ENCODE data around the gene AP2A2.

Gene AP2A2

DNA sequence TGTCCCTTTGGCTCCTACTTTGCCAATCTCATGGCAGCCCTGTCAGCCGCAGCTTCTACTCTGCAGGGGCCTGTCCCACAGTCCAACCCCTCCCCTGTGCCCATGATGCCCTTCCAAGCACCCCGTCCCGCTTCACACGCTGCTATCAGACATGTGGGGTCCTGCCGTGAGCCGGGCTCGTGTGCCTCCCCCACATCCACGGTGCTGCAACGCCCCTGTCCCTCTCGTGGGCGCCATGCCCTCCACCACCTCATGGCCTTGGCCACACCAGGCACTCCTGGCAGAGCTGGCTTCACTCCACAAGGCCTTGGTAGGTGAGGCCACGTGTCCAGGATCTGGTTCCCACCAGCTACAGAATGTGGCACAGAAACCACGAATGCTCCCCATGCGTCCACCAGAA, 38.1 kb upstream of the AP2A2 start:
- Histone ChIP-seq H2AK5ac (ENCODE audit: low read depth, low read length) (peak overlapping the region; percentile 24), H4K91ac (ENCODE audit: low read depth, low read length, poor library complexity) (no peak overlapping the region), H3K4ac (ENCODE audit: low read length) (no peak overlapping the region), H3K18ac (ENCODE audit: low read length) (no peak overlapping the region), H2BK12ac (ENCODE audit: low read length) (no peak overlapping the region), H3K9ac (ENCODE audit: low read depth, low read length, poor library complexity) (no peak overlapping the region), H2BK15ac (ENCODE audit: low read length) (no peak overlapping the region), H3K27me3 (ENCODE audit: control insufficient read depth in 3 of 3, insufficient read depth in 3 of 3, low read depth in 1 of 3, low read length in 3 of 3) (no peaks in the 10 kb centered on the region), H3K4me2 (ENCODE audit: insufficient read depth, low read length, poor library complexity, severe bottlenecking) (no peak overlapping the region), H2BK120ac (ENCODE audit: low read depth, low read length) (no peak overlapping the region), H3K14ac (ENCODE audit: low read length) (no peak overlapping the region), H3K23ac (ENCODE audit: low read depth, low read length, poor library complexity) (peak overlapping the region; percentile 86), H3K9me3 (replicated peaks in 1 of 2; ENCODE audit: control insufficient read depth in 2 of 2, insufficient read depth in 1 of 2, low read depth in 1 of 2, low read length in 2 of 2) (no peaks in the 10 kb centered on the region), H3K27ac (replicated peaks; ENCODE audit: low read length) (no peak overlapping the region), H4K8ac (ENCODE audit: low read depth, low read length) (no peak overlapping the region), H2AFZ (ENCODE audit: low read length) (no peak overlapping the region), H3K36me3 (replicated peaks in 1 of 2; ENCODE audit: control insufficient read depth in 2 of 2, insufficient read depth in 2 of 2, low read length in 2 of 2) (peaks cover 22 to 56% of the 10 kb centered on the region in 2 donors), H3K4me3 (ENCODE audit: low read length in 2 of 2) (peak overlapping the region in 1 of 2 donors; percentile 9), H3K4me1 (ENCODE audit: control insufficient read depth in 2 of 2, insufficient read depth in 1 of 2, low read depth in 1 of 2, low read length in 2 of 2) (peaks cover 0 to 12% of the 10 kb centered on the region in 2 donors), H3K79me1 (ENCODE audit: low read depth, low read length) (peaks cover 8% of the 10 kb centered on the region), H2BK5ac (ENCODE audit: low read length) (no peak overlapping the region)
- no CpG with 5 or more reads among the region's 14 CpGs for WGBS, 2 donors (ENCODE audit: extremely low coverage in 2 of 2, insufficient read length in 2 of 2, insufficient replicate concordance in 1 of 2)
- no peak for DNase-seq (ENCODE audit: low spot score)

DNA sequence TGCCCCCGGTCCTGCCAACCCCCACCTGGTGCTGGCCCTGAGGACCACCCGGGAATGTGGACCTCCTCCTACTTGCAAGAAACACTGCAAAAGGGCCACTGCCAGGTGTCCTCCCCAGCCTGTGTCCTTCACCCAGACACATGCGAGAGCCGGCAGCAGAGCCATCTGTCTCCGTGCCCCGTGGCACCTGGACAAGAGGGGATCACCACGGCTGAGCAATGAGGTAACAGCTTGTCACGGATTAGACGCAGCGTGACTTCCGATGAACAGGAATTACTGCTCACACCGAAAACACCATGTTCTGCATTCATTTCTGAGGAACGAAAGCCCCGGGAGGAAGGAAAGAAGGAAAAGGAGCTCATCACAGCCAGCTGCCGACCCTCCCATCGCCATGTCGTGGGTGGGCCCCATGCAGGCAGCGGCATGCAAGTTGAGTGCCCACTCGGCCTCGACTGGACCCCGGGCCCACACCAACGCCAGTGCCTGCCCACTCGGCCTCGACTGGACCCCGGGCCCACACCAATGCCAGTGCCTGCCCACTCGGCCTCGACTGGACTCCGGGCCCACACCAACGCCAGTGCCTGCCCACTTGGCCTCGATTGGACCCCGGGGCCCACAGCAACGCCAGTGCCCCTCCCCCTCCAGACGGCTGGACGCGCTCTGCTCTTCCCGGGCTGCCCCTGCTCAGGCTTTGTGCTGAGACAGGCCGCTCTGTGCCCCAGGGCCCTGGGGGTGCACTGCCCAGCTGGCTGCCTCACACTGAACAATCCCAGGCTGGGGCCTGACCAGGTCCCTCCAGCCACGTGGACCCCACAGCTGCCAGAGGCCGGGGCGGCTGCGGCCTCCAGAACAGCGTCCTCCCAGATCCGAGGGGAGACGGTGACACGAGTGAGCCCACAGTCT, 37.1 kb upstream of the AP2A2 start:
- DNase-seq (ENCODE audit: low spot score) = no peak
- Histone ChIP-seq H2AFZ (ENCODE audit: low read length) (no peak overlapping the region), H3K27ac (replicated peaks; ENCODE audit: low read length) (no peak overlapping the region), H3K4me3 (ENCODE audit: low read length in 2 of 2) (no peak overlapping the region), H3K27me3 (ENCODE audit: control insufficient read depth in 3 of 3, insufficient read depth in 3 of 3, low read depth in 1 of 3, low read length in 3 of 3) (no peaks in the 10 kb centered on the region), H4K91ac (ENCODE audit: low read depth, low read length, poor library complexity) (no peak overlapping the region), H2AK5ac (ENCODE audit: low read depth, low read length) (no peak overlapping the region), H2BK12ac (ENCODE audit: low read length) (no peak overlapping the region), H2BK15ac (ENCODE audit: low read length) (no peak overlapping the region), H3K23ac (ENCODE audit: low read depth, low read length, poor library complexity) (peak overlapping the region; percentile 86), H3K36me3 (replicated peaks in 1 of 2; ENCODE audit: control insufficient read depth in 2 of 2, insufficient read depth in 2 of 2, low read length in 2 of 2) (peaks cover 21 to 48% of the 10 kb centered on the region in 2 donors), H3K9me3 (replicated peaks in 1 of 2; ENCODE audit: control insufficient read depth in 2 of 2, insufficient read depth in 1 of 2, low read depth in 1 of 2, low read length in 2 of 2) (no peaks in the 10 kb centered on the region), H2BK5ac (ENCODE audit: low read length) (no peak overlapping the region), H3K4ac (ENCODE audit: low read length) (no peak overlapping the region), H3K14ac (ENCODE audit: low read length) (peak overlapping the region; percentile 82), H3K79me1 (ENCODE audit: low read depth, low read length) (peaks cover 8% of the 10 kb centered on the region), H2BK120ac (ENCODE audit: low read depth, low read length) (no peak overlapping the region), H3K4me2 (ENCODE audit: insufficient read depth, low read length, poor library complexity, severe bottlenecking) (no peak overlapping the region), H3K18ac (ENCODE audit: low read length) (peak overlapping the region; percentile 28), H3K9ac (ENCODE audit: low read depth, low read length, poor library complexity) (peak overlapping the region; percentile 77), H4K8ac (ENCODE audit: low read depth, low read length) (no peak overlapping the region), H3K4me1 (ENCODE audit: control insufficient read depth in 2 of 2, insufficient read depth in 1 of 2, low read depth in 1 of 2, low read length in 2 of 2) (peaks cover 0 to 12% of the 10 kb centered on the region in 2 donors)
- WGBS, 2 donors (ENCODE audit: extremely low coverage in 2 of 2, insufficient read length in 2 of 2, insufficient replicate concordance in 1 of 2) = no CpG with 5 or more reads among the region's 45 CpGs

DNA sequence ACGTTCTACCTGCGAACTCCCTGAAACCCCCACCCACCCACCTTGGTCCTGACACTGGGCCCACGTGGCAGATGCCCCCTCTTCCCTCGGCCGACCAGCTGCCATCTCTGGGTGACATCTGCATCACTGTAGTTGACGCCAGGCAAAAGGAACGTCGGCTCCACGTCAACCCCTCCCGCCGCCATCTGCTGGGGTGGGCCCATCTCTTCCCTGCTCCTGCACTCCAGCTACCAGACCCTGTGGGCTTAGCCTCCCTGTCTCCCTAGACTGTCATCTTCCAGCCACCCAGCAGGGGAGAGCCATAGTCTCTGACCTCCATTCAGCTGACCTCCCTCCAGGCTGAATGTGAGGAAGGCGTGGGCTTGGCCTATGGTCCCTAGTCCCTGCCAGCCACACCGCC, 36.4 kb upstream of the AP2A2 start:
- Histone ChIP-seq H3K9ac (ENCODE audit: low read depth, low read length, poor library complexity) (no peak overlapping the region), H2AFZ (ENCODE audit: low read length) (no peak overlapping the region), H2BK120ac (ENCODE audit: low read depth, low read length) (no peak overlapping the region), H3K79me1 (ENCODE audit: low read depth, low read length) (peaks cover 8% of the 10 kb centered on the region), H3K27me3 (ENCODE audit: control insufficient read depth in 3 of 3, insufficient read depth in 3 of 3, low read depth in 1 of 3, low read length in 3 of 3) (no peaks in the 10 kb centered on the region), H3K4me1 (ENCODE audit: control insufficient read depth in 2 of 2, insufficient read depth in 1 of 2, low read depth in 1 of 2, low read length in 2 of 2) (peaks cover 0 to 12% of the 10 kb centered on the region in 2 donors), H3K27ac (replicated peaks; ENCODE audit: low read length) (no peak overlapping the region), H3K23ac (ENCODE audit: low read depth, low read length, poor library complexity) (peak overlapping the region; percentile 43), H2BK5ac (ENCODE audit: low read length) (no peak overlapping the region), H3K4ac (ENCODE audit: low read length) (no peak overlapping the region), H3K4me3 (ENCODE audit: low read length in 2 of 2) (no peak overlapping the region), H3K14ac (ENCODE audit: low read length) (no peak overlapping the region), H4K91ac (ENCODE audit: low read depth, low read length, poor library complexity) (no peak overlapping the region), H2AK5ac (ENCODE audit: low read depth, low read length) (peak overlapping the region; percentile 19), H2BK15ac (ENCODE audit: low read length) (no peak overlapping the region), H4K8ac (ENCODE audit: low read depth, low read length) (no peak overlapping the region), H3K4me2 (ENCODE audit: insufficient read depth, low read length, poor library complexity, severe bottlenecking) (no peak overlapping the region), H3K9me3 (replicated peaks in 1 of 2; ENCODE audit: control insufficient read depth in 2 of 2, insufficient read depth in 1 of 2, low read depth in 1 of 2, low read length in 2 of 2) (no peaks in the 10 kb centered on the region), H3K36me3 (replicated peaks in 1 of 2; ENCODE audit: control insufficient read depth in 2 of 2, insufficient read depth in 2 of 2, low read length in 2 of 2) (peaks cover 17 to 41% of the 10 kb centered on the region in 2 donors), H2BK12ac (ENCODE audit: low read length) (no peak overlapping the region), H3K18ac (ENCODE audit: low read length) (no peak overlapping the region)
- no CpG with 5 or more reads among the region's 13 CpGs for WGBS, 2 donors (ENCODE audit: extremely low coverage in 2 of 2, insufficient read length in 2 of 2, insufficient replicate concordance in 1 of 2)
- DNase-seq (ENCODE audit: low spot score) = no peak

DNA sequence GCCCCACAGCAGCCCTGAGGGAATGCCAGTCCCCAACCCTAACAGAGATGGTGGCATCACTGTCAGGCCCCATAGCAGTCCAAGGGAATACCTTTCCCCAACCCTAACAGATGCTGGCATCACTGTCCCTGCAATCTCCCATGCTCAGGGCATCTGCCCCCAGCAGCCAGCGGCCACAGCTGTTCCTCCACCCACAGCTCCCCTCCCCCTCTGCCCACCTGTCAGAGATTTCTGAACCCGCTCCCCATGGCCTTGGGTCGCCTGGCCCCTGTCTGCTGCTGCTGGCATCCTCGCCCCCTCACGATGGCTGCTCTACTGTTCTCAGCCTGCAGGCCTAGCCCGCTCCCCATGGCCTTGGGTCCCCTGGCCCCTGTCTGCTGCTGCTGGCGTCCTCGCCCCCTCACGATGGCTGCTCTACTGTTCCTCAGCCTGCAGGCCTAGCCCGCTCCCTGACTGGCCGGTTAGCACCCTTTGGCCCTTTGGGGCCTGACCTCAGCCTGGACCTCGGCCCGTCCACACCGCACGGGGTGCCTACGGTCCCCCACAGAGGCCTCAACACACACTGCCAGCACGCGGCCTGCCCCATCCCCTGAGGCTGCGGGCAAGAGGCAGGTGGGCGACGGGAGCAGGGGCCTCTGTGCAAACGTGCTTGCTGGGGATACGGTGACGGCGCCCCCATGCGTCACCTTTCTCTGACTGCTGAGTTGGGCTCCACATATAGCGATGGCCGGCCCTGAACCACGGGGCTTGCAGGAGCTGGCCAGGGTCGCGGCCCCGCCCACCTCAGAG, 35.8 kb upstream of the AP2A2 start:
- no peak overlapping the region for H2BK15ac ChIP-seq (ENCODE audit: low read length)
- H3K4me1 ChIP-seq (ENCODE audit: control insufficient read depth in 2 of 2, insufficient read depth in 1 of 2, low read depth in 1 of 2, low read length in 2 of 2) = peaks cover 0 to 12% of the 10 kb centered on the region in 2 donors
- H3K9me3 ChIP-seq (replicated peaks in 1 of 2; ENCODE audit: control insufficient read depth in 2 of 2, insufficient read depth in 1 of 2, low read depth in 1 of 2, low read length in 2 of 2) = no peaks in the 10 kb centered on the region
- peak overlapping the region; percentile 74 for H3K9ac ChIP-seq (ENCODE audit: low read depth, low read length, poor library complexity)
- no peak overlapping the region for H3K4me3 ChIP-seq (ENCODE audit: low read length in 2 of 2)
- peak overlapping the region; percentile 85 for H3K23ac ChIP-seq (ENCODE audit: low read depth, low read length, poor library complexity)
- H4K8ac ChIP-seq (ENCODE audit: low read depth, low read length) = peak overlapping the region; percentile 43
- H4K91ac ChIP-seq (ENCODE audit: low read depth, low read length, poor library complexity) = no peak overlapping the region
- peak overlapping the region; percentile 72 for H2BK120ac ChIP-seq (ENCODE audit: low read depth, low read length)
- no peak overlapping the region for H3K27ac ChIP-seq (replicated peaks; ENCODE audit: low read length)
- H3K4ac ChIP-seq (ENCODE audit: low read length) = peak overlapping the region; percentile 11
- peak overlapping the region; percentile 66 for H2BK12ac ChIP-seq (ENCODE audit: low read length)
- peak overlapping the region; percentile 83 for H3K18ac ChIP-seq (ENCODE audit: low read length)
- peak overlapping the region; percentile 100 for H3K14ac ChIP-seq (ENCODE audit: low read length)
- H3K27me3 ChIP-seq (ENCODE audit: control insufficient read depth in 3 of 3, insufficient read depth in 3 of 3, low read depth in 1 of 3, low read length in 3 of 3) = no peaks in the 10 kb centered on the region
- H3K79me1 ChIP-seq (ENCODE audit: low read depth, low read length) = peaks cover 8% of the 10 kb centered on the region
- H2AFZ ChIP-seq (ENCODE audit: low read length) = no peak overlapping the region
- H3K4me2 ChIP-seq (ENCODE audit: insufficient read depth, low read length, poor library complexity, severe bottlenecking) = no peak overlapping the region
- H2AK5ac ChIP-seq (ENCODE audit: low read depth, low read length) = peak overlapping the region; percentile 96
- H3K36me3 ChIP-seq (replicated peaks in 1 of 2; ENCODE audit: control insufficient read depth in 2 of 2, insufficient read depth in 2 of 2, low read length in 2 of 2) = peaks cover 14 to 36% of the 10 kb centered on the region in 2 donors
- H2BK5ac ChIP-seq (ENCODE audit: low read length) = peak overlapping the region; percentile 78
- no CpG with 5 or more reads among the region's 32 CpGs for WGBS, 2 donors (ENCODE audit: extremely low coverage in 2 of 2, insufficient read length in 2 of 2, insufficient replicate concordance in 1 of 2)
- no peak for DNase-seq (ENCODE audit: low spot score)
